Cardiac fibroblast (primary cell): ENCODE results near the gene BEST4.
"Not testable (repeated sequence)": the region's sequence is repeated elsewhere in the genome, so short reads cannot be mapped to it uniquely, and the experiment has no call there.

Experiments used
- DNase-seq, 2 donors: peaks; one replicate each; pipeline versions ENCODE4 v3.0.0 to v3.0.0-alpha.2; 2010; ENCODE audit warnings: low read depth in 2 of 2
- H3K4me3 ChIP-seq, 2 donors: replicated peaks in 1 of 2; 1 replicate in 1 of 2; 2 replicates in 1 of 2; pipeline ENCODE4 v1.5.1; 2011; ENCODE audit warnings: low read depth in 2 of 2, low read length in 2 of 2, mild to moderate bottlenecking in 2 of 2, moderate library complexity in 1 of 2
- TF ChIP-seq, protein P1 (sequence below): IDR thresholded peaks from one replicate; pipeline ENCODE4 v1.5.1; 2011; ENCODE audit warnings: low read depth, mild to moderate bottlenecking, low read length, inconsistent platforms

The BEST4 gene

DNA sequence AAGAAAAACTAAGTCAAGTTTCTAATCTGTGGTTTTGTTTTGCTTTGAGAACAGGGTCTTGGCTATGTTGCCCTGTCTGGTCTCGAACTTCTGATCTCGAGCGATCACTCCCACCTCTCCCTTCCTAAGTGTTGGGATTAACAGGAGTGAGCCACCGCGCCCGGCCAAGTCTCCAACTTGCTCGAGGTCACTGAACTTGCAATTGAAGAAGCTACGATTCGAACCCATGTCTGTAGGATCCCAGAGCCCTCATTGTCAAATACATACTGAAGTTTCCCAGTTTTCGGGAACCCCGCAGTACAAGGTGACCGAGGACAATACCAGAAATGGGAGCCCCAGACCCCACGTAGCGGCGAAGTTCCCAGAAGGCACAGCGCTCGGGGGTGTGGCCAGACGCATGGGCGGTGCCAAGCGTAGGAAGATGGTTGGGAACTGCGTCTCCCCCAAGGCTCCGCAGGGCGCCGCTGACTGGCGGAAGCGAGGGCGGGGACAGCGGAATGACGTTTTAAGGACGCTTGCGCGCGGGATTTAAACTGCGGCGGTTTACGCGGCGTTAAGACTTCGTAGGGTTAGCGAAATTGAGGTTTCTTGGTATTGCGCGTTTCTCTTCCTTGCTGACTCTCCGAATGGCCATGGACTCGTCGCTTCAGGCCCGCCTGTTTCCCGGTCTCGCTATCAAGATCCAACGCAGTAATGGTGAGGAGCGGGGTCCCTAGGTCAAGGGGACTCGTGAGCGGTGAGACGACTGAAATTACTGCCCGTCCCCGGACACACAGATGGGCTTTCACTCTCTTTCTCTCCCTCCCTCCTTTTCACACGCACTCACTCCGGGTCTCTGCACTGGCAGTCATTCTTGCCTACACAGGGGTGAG lies 48.4 kb downstream of the BEST4 start, which contains the start of gene KIF2C:
TSS of gene KIF2C (plus strand) at position 531 of the 872 bp plus-strand sequence. CDS start at position 627, 96 bp downstream.
- TF ChIP-seq, protein P1, sequence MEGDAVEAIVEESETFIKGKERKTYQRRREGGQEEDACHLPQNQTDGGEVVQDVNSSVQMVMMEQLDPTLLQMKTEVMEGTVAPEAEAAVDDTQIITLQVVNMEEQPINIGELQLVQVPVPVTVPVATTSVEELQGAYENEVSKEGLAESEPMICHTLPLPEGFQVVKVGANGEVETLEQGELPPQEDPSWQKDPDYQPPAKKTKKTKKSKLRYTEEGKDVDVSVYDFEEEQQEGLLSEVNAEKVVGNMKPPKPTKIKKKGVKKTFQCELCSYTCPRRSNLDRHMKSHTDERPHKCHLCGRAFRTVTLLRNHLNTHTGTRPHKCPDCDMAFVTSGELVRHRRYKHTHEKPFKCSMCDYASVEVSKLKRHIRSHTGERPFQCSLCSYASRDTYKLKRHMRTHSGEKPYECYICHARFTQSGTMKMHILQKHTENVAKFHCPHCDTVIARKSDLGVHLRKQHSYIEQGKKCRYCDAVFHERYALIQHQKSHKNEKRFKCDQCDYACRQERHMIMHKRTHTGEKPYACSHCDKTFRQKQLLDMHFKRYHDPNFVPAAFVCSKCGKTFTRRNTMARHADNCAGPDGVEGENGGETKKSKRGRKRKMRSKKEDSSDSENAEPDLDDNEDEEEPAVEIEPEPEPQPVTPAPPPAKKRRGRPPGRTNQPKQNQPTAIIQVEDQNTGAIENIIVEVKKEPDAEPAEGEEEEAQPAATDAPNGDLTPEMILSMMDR = no peak
- H3K4me3 ChIP-seq = peak within 1 kb of the TSS; percentile 74 to 75
- DNase-seq = peak; percentile 98 to 99

DNA sequence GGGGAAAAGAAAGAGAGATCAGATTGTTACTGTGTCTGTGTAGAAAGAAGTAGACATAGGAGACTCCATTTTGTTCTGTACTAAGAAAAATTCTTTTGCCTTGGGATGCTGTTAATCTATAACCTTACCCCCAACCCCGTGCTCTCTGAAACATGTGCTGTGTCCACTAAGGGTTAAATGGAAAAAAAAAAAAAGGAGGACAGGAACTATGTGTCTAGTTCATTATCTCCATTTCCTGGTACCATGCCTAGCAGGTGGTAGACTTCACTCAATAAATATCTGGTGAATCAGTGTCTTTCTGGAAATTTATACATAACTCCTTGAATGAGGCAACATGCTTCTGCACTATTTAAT lies 49.0 kb downstream of the BEST4 start:
- not testable (repeated sequence) for DNase-seq

DNA sequence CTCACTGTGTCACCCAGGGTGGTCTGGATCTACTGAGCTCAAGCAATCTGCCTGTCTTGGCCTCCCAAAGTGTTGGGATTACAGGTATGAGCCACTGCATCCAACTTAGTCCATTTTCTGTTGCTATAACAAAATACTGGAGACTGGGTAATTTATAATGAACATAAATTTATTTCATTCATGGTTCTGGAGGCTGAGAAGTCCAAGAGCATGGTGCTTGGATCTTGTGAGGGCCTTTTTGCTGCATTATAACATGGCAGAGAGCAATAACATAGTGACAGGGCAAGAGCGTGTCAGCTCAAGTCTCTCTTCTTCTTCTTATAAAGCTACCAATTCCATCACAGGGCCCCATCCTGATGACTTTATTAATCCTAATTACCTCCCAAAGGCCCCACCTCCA lies 52.0 kb downstream of the BEST4 start:
- TF ChIP-seq, protein P1 = no peak
- no peak overlapping the region for H3K4me3 ChIP-seq
- DNase-seq = no peak

More for the DNA sequence above, 49.0 kb downstream of the BEST4 start:
- H3K4me3 ChIP-seq = peak overlapping the region; percentile 74 to 75

DNA sequence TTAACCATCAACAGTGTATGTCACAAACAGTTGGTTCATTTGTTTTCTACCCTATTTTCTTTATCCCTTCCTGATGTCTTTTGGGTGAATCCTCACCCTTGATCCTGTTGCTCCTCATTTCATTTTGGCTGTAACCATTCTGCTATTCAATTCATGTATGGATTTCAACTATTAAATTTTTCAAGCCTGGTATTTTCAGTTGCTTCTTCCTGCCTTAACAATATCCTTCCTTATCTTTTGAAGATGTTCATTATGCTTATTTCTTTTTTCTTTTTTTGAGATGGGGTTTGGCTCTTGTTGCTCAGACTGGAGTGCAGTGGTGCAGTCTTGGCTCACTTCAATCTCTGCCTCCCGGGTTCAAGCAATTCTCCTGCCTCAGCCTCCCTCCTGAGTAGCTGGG lies 54.2 kb downstream of the BEST4 start:
- H3K4me3 ChIP-seq = no peak overlapping the region
- TF ChIP-seq, protein P1 = no peak
- no peak for DNase-seq
